B cell (primary cell): Measurements from ENCODE around the gene NKIRAS2. TPM values are rescaled to one million over a fixed set of nuclear protein-coding genes. Genes with fewer than 3 reads are reported as not detected.
"Not testable (repeated sequence)": the region's sequence is repeated elsewhere in the genome, so short reads cannot be mapped to it uniquely, and the experiment has no call there.

Experiments
- ATAC-seq: fragments of 200-7000 bp; cut with Tn5 transposase; one replicate; pipeline ENCODE4 v1.10.0; 2021; ENCODE audit warnings: low read depth, mild to moderate bottlenecking, moderate number of reproducible peaks, moderate library complexity
- CTCF ChIA-PET: fragments of 350-600 bp; sonication (Branson Sonifier 250); formaldehyde crosslinking; loops from one replicate; lab custom pipeline; 2021; ENCODE audit warnings: antibody characterized with exemption, inconsistent platforms; lab: Charles Lee
- POLR2A ChIA-PET: fragments of 350-600 bp; sonication (Branson Sonifier 250); formaldehyde crosslinking; loops from one replicate; lab custom pipeline; 2021; ENCODE audit warnings: antibody characterized with exemption; lab: Charles Lee
- DNase-seq: peaks from one replicate; pipeline ENCODE4 v3.0.0; 2013
- H2AFZ ChIP-seq: 2 replicates; pipeline ENCODE4 v1.6.1; 2012; ENCODE audit warnings: mild to moderate bottlenecking, low read depth, low read length; ENCODE audit not compliant: insufficient read depth, poor library complexity, severe bottlenecking
- H3K27ac ChIP-seq, 2 donors: 1 replicate in 1 of 2; 2 replicates in 1 of 2; pipeline ENCODE4 v1.5.1; 2012 to 2013; ENCODE audit warnings: low read length in 2 of 2, mild to moderate bottlenecking in 2 of 2, moderate library complexity in 1 of 2
- H3K27me3 ChIP-seq, 4 experiments: fragments of 200-600 bp in 1 of 4; sonication (generic) in 1 of 4; replicated peaks in 1 of 4; 1 replicate in 2 of 4; 2 replicates in 2 of 4; pipeline versions ENCODE4 v1.6.1 to v1.7.0; 2013 to 2016; ENCODE audit warnings: low read length in 3 of 4, mild to moderate bottlenecking in 2 of 4, mixed read lengths in 1 of 4, moderate library complexity in 1 of 4; ENCODE audit not compliant: insufficient read depth in 4 of 4, control insufficient read depth in 3 of 4; ENCODE audit errors: control extremely low read depth in 1 of 4
- H3K36me3 ChIP-seq, 2 experiments: replicated peaks in 1 of 2; 1 replicate in 1 of 2; 2 replicates in 1 of 2; pipeline versions ENCODE4 v1.6.1 to v1.7.1; 2013; ENCODE audit warnings: low read length in 1 of 2; ENCODE audit not compliant: insufficient read depth in 2 of 2, control insufficient read depth in 1 of 2; ENCODE audit errors: control extremely low read depth in 1 of 2, extremely low read depth in 1 of 2
- H3K4me1 ChIP-seq, 2 donors: fragments of 200-600 bp in 1 of 2; sonication (generic) in 1 of 2; 1 replicate in 1 of 2; 2 replicates in 1 of 2; pipeline versions ENCODE4 v1.5.1 to v1.6.1; 2013 to 2017; ENCODE audit warnings: low read length in 2 of 2; ENCODE audit not compliant: control insufficient read depth in 2 of 2, insufficient read depth in 2 of 2
- H3K4me2 ChIP-seq: replicated peaks from 2 replicates; pipeline ENCODE3; 2012; ENCODE audit warnings: mild to moderate bottlenecking, low read depth, low read length; ENCODE audit not compliant: poor library complexity, severe bottlenecking
- H3K4me3 ChIP-seq, 5 experiments: fragments of 200-600 bp in 1 of 5; sonication (generic) in 1 of 5; 1 replicate in 3 of 5; 2 replicates in 2 of 5; pipeline versions ENCODE4 v1.5.1 to v1.7.0; 2011 to 2016; ENCODE audit warnings: low read length in 4 of 5, mild to moderate bottlenecking in 4 of 5, low read depth in 2 of 5, control low read depth in 1 of 5, moderate library complexity in 1 of 5; ENCODE audit not compliant: insufficient read depth in 1 of 5; ENCODE audit errors: control extremely low read depth in 1 of 5, extremely low read depth in 1 of 5
- H3K79me2 ChIP-seq: fragments of 200-600 bp; sonication (generic); one replicate; pipeline ENCODE4 v1.6.0; 2016; ENCODE audit warnings: low read length; ENCODE audit not compliant: control insufficient read depth, insufficient read depth
- H3K9ac ChIP-seq: fragments of 200-600 bp; sonication (generic); 2 replicates; pipeline ENCODE4 v1.6.1; 2017; ENCODE audit warnings: mild to moderate bottlenecking, low read length, moderate library complexity
- H3K9me3 ChIP-seq, 3 donors: one replicate each; pipeline versions ENCODE4 v1.6.1 to v1.7.1; 2013; ENCODE audit warnings: low read length in 2 of 3; ENCODE audit not compliant: control insufficient read depth in 2 of 3, insufficient read depth in 1 of 3; ENCODE audit errors: control extremely low read depth in 1 of 3
- H4K20me1 ChIP-seq: 2 replicates; pipeline ENCODE4 v1.6.0; 2012; ENCODE audit warnings: mild to moderate bottlenecking, low read length; ENCODE audit not compliant: insufficient read depth, control insufficient read depth, poor library complexity, severe bottlenecking
- H3K27ac Mint-ChIP-seq: one replicate; pipeline ENCODE4 v1.8.0; 2021; ENCODE audit warnings: mixed read lengths
- H3K27me3 Mint-ChIP-seq: one replicate; pipeline ENCODE4 v1.8.0; 2021; ENCODE audit warnings: mixed read lengths
- H3K4me1 Mint-ChIP-seq: one replicate; pipeline ENCODE4 v1.8.0; 2021; ENCODE audit warnings: mixed read lengths
- H3K4me3 Mint-ChIP-seq: one replicate; pipeline ENCODE4 v1.8.0; 2021; ENCODE audit warnings: mixed read lengths
- H3K9me3 Mint-ChIP-seq: one replicate; pipeline ENCODE4 v1.8.0; 2022; ENCODE audit warnings: mixed read lengths; ENCODE audit not compliant: insufficient read depth
- CTCF ChIP-seq: fragments of 200-600 bp; IDR thresholded peaks from one replicate; pipeline ENCODE4 v1.8.0; 2022; ENCODE audit warnings: antibody characterized with exemption, mild to moderate bottlenecking
- EZH2 ChIP-seq: IDR thresholded peaks from 2 replicates; pipeline ENCODE4 v1.6.1; 2012; ENCODE audit warnings: borderline replicate concordance, low read depth, mild to moderate bottlenecking, moderate library complexity, low read length; ENCODE audit not compliant: insufficient read depth, poor library complexity, severe bottlenecking
- WGBS: methylation state at CpG from one replicate; pipeline ENCODE4 v1.1.5; 2013; ENCODE audit warnings: missing lambda C conversion rate; ENCODE audit not compliant: insufficient coverage; 5-methylcytosine and 5-hydroxymethylcytosine counted together
- intact Hi-C: fragments of 100-400 bp; cut with micrococcal nuclease; formaldehyde crosslinking; loops from one replicate; pipeline ENCODE4 v1.10.0; 2022
- polyA plus RNA-seq: library from polyadenylated mRNA; depleted of rRNA; stranded (reverse); fragments of >200 nt; gene quantifications from 2 replicates; pipeline ENCODE4 v1.2.3, GENCODE V29; 2012
- total RNA-seq, 2 donors: library from RNA; stranded (reverse); fragments of 120-200 nt in 1 of 2; gene quantifications; 1 replicate in 1 of 2; 2 replicates in 1 of 2; pipeline versions ENCODE4 v1.2.3 to v1.2.4, GENCODE V29; 2013 to 2022

Gene NKIRAS2
- total and polyA plus RNA-seq, 2 donors (not counting 1 experiment from before 2014, with no cell fraction given) = 22.0 to 29.2 TPM

GRCh38 chr17:42010898-42011516, 8.9 kb upstream of the NKIRAS2 start:
- no peak overlapping the region for H3K4me2 ChIP-seq
- H3K4me1 ChIP-seq = peaks cover 10 to 21% of the 10 kb centered on the region in 2 donors
- peaks cover 100% of the 10 kb centered on the region for H3K79me2 ChIP-seq
- H3K4me3 Mint-ChIP-seq = no peak overlapping the region
- no peak for TF ChIP-seq CTCF
- TF ChIP-seq EZH2 = no peak
- no peaks in the 10 kb centered on the region for H3K27me3 ChIP-seq
- H4K20me1 ChIP-seq = peaks cover 69% of the 10 kb centered on the region
- DNase-seq = no peak
- H3K9ac ChIP-seq = no peak overlapping the region
- ChIA-PET CTCF (interaction anchor here (3.0 kb wide), 1 partner anchor 48 kb away, joined by 15 read pairs; no protein-coding TSS in a partner anchor), POLR2A (no interaction called here)
- no peaks in the 10 kb centered on the region for H3K9me3 ChIP-seq
- H2AFZ ChIP-seq = no peak overlapping the region
- peak overlapping the region; percentile 32 for H3K27ac Mint-ChIP-seq
- no peaks in the 10 kb centered on the region for H3K27me3 Mint-ChIP-seq
- peak overlapping the region in 1 of 2 donors; percentile 11 for H3K27ac ChIP-seq
- peaks cover 2 to 10% of the 10 kb centered on the region in 2 experiments for H3K36me3 ChIP-seq
- no peaks in the 10 kb centered on the region for H3K9me3 Mint-ChIP-seq
- 100% methylated on average over 1 of the region's 3 CpGs for WGBS
- peaks cover 50% of the 10 kb centered on the region for H3K4me1 Mint-ChIP-seq
- no peak for ATAC-seq
- intact Hi-C loops = no loop called here
- H3K4me3 ChIP-seq = no peak overlapping the region

DNA sequence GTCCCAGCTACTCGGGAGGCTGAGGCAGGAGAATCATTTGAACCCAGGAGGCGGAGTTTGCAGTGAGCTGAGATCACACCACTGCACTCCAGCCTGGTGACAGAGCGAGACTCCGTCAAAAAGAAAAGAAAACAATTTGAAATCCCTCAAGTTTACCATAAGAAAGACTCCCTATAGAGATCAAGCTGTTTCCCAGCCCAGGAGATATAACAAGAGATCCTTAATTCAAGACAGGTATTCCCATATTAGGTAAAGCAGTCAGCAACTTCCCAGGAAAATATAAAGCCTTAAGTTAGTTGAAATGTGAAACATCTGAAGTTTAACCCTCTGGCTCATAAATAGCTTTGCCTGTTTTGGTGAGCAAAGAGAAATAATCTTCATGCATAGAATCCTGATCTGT, 7.5 kb upstream of the NKIRAS2 start:
- H3K9ac ChIP-seq, POLR2A ChIA-PET, H3K9me3 ChIP-seq, ATAC-seq, H3K27ac ChIP-seq, H3K27me3 ChIP-seq, DNase-seq, intact Hi-C loops, H3K27ac Mint-ChIP-seq, H3K36me3 ChIP-seq, H3K4me3 Mint-ChIP-seq, H3K9me3 Mint-ChIP-seq, H3K4me2 ChIP-seq, H2AFZ ChIP-seq, H3K4me3 ChIP-seq, H3K27me3 Mint-ChIP-seq: not testable (repeated sequence)
- peaks cover 57% of the 10 kb centered on the region for H3K4me1 Mint-ChIP-seq
- CTCF ChIA-PET = interaction anchor here (0.9 to 3.0 kb wide), 4 partner anchors 14 to 101 kb away, joined by 3 to 15 read pairs (median 4); no protein-coding TSS in a partner anchor
- 100% methylated on average over 2 of the region's 4 CpGs for WGBS
- H3K79me2 ChIP-seq = peaks cover 100% of the 10 kb centered on the region
- H3K4me1 ChIP-seq = peaks cover 16 to 26% of the 10 kb centered on the region in 2 donors
- H4K20me1 ChIP-seq = peaks cover 57% of the 10 kb centered on the region

- intact Hi-C loops, H3K27me3 ChIP-seq, H3K27me3 Mint-ChIP-seq, ATAC-seq, H3K27ac ChIP-seq, H3K4me2 ChIP-seq, H2AFZ ChIP-seq, DNase-seq, H3K9ac ChIP-seq, H3K4me3 ChIP-seq, H3K9me3 ChIP-seq, H3K27ac Mint-ChIP-seq, H3K36me3 ChIP-seq, H3K9me3 Mint-ChIP-seq: not testable (repeated sequence)
- Mint-ChIP-seq H3K4me3 (peak overlapping the region; percentile 23), H3K4me1 (peaks cover 67% of the 10 kb centered on the region)
- ChIA-PET POLR2A (interaction anchor here (0.6 kb wide), 1 partner anchor 299 kb away, joined by 3 read pairs; no protein-coding TSS in a partner anchor), CTCF (interaction anchor here (3.0 kb wide), 1 partner anchor 51 kb away, joined by 15 read pairs; no protein-coding TSS in a partner anchor)
- Histone ChIP-seq H3K79me2 (peaks cover 97% of the 10 kb centered on the region), H4K20me1 (peaks cover 49% of the 10 kb centered on the region), H3K4me1 (peaks cover 22 to 35% of the 10 kb centered on the region in 2 donors)
- 100% methylated on average over 6 of the region's 12 CpGs for WGBS
Measured at GRCh38 chr17:42013740-42014139, 6.2 kb upstream of the NKIRAS2 start.
